ENCODE measurements around the gene INPP5D.

Gene INPP5D

GRCh38 chr2:233135421-233135820, 75.3 kb downstream of the INPP5D start:
- WGBS, 2 donors (ENCODE audit: extremely low coverage in 2 of 2, insufficient read length in 2 of 2, insufficient replicate concordance in 1 of 2), result no CpG with 5 or more reads among the region's 1 CpG
- Histone ChIP-seq H2BK5ac (ENCODE audit: low read length) (no peak overlapping the region), H3K79me1 (ENCODE audit: low read depth, low read length) (no peaks in the 10 kb centered on the region), H2BK120ac (ENCODE audit: low read depth, low read length) (no peak overlapping the region), H3K27me3 (ENCODE audit: control insufficient read depth in 3 of 3, insufficient read depth in 3 of 3, low read depth in 1 of 3, low read length in 3 of 3) (peaks cover 0 to 7% (median 0%) of the 10 kb centered on the region in 3 experiments), H2AFZ (ENCODE audit: low read length) (no peak overlapping the region), H2BK15ac (ENCODE audit: low read length) (no peak overlapping the region), H3K27ac (replicated peaks; ENCODE audit: low read length) (no peak overlapping the region), H3K4ac (ENCODE audit: low read length) (no peak overlapping the region), H3K14ac (ENCODE audit: low read length) (no peak overlapping the region), H4K91ac (ENCODE audit: low read depth, low read length, poor library complexity) (no peak overlapping the region), H2BK12ac (ENCODE audit: low read length) (no peak overlapping the region), H3K4me3 (ENCODE audit: low read length in 2 of 2) (no peak overlapping the region), H3K4me2 (ENCODE audit: insufficient read depth, low read length, poor library complexity, severe bottlenecking) (no peak overlapping the region), H3K18ac (ENCODE audit: low read length) (no peak overlapping the region), H4K8ac (ENCODE audit: low read depth, low read length) (no peak overlapping the region), H3K9me3 (replicated peaks in 1 of 2; ENCODE audit: control insufficient read depth in 2 of 2, insufficient read depth in 1 of 2, low read depth in 1 of 2, low read length in 2 of 2) (peaks cover 0 to 3% of the 10 kb centered on the region in 2 donors), H3K4me1 (ENCODE audit: control insufficient read depth in 2 of 2, insufficient read depth in 1 of 2, low read depth in 1 of 2, low read length in 2 of 2) (peaks cover 5 to 6% of the 10 kb centered on the region in 2 donors), H3K23ac (ENCODE audit: low read depth, low read length, poor library complexity) (no peak overlapping the region), H3K9ac (ENCODE audit: low read depth, low read length, poor library complexity) (no peak overlapping the region), H3K36me3 (replicated peaks in 1 of 2; ENCODE audit: control insufficient read depth in 2 of 2, insufficient read depth in 2 of 2, low read length in 2 of 2) (no peaks in the 10 kb centered on the region), H2AK5ac (ENCODE audit: low read depth, low read length) (no peak overlapping the region)
- no peak for DNase-seq (ENCODE audit: low spot score)

GRCh38 chr2:233137040-233137439, 76.9 kb downstream of the INPP5D start:
- WGBS, 2 donors (ENCODE audit: extremely low coverage in 2 of 2, insufficient read length in 2 of 2, insufficient replicate concordance in 1 of 2), result no CpG with 5 or more reads among the region's 2 CpGs
- H3K27me3 ChIP-seq (ENCODE audit: control insufficient read depth in 3 of 3, insufficient read depth in 3 of 3, low read depth in 1 of 3, low read length in 3 of 3), result peaks cover 0 to 7% (median 0%) of the 10 kb centered on the region in 3 experiments
- no peak overlapping the region for H3K9ac ChIP-seq (ENCODE audit: low read depth, low read length, poor library complexity)
- H3K9me3 ChIP-seq (replicated peaks in 1 of 2; ENCODE audit: control insufficient read depth in 2 of 2, insufficient read depth in 1 of 2, low read depth in 1 of 2, low read length in 2 of 2), result peaks cover 0 to 3% of the 10 kb centered on the region in 2 donors
- H2BK5ac ChIP-seq (ENCODE audit: low read length), result no peak overlapping the region
- H3K4me2 ChIP-seq (ENCODE audit: insufficient read depth, low read length, poor library complexity, severe bottlenecking), result no peak overlapping the region
- no peak overlapping the region for H2BK120ac ChIP-seq (ENCODE audit: low read depth, low read length)
- H2AFZ ChIP-seq (ENCODE audit: low read length), result no peak overlapping the region
- H3K36me3 ChIP-seq (replicated peaks in 1 of 2; ENCODE audit: control insufficient read depth in 2 of 2, insufficient read depth in 2 of 2, low read length in 2 of 2), result no peaks in the 10 kb centered on the region
- no peak overlapping the region for H2BK15ac ChIP-seq (ENCODE audit: low read length)
- no peak overlapping the region for H4K8ac ChIP-seq (ENCODE audit: low read depth, low read length)
- H3K23ac ChIP-seq (ENCODE audit: low read depth, low read length, poor library complexity), result no peak overlapping the region
- peaks cover 5 to 6% of the 10 kb centered on the region in 2 donors for H3K4me1 ChIP-seq (ENCODE audit: control insufficient read depth in 2 of 2, insufficient read depth in 1 of 2, low read depth in 1 of 2, low read length in 2 of 2)
- no peak overlapping the region for H3K18ac ChIP-seq (ENCODE audit: low read length)
- H2BK12ac ChIP-seq (ENCODE audit: low read length), result no peak overlapping the region
- H3K4ac ChIP-seq (ENCODE audit: low read length), result no peak overlapping the region
- no peak overlapping the region for H3K4me3 ChIP-seq (ENCODE audit: low read length in 2 of 2)
- no peak overlapping the region for H4K91ac ChIP-seq (ENCODE audit: low read depth, low read length, poor library complexity)
- no peak overlapping the region for H3K27ac ChIP-seq (replicated peaks; ENCODE audit: low read length)
- no peaks in the 10 kb centered on the region for H3K79me1 ChIP-seq (ENCODE audit: low read depth, low read length)
- H3K14ac ChIP-seq (ENCODE audit: low read length), result no peak overlapping the region
- DNase-seq (ENCODE audit: low spot score), result no peak
- H2AK5ac ChIP-seq (ENCODE audit: low read depth, low read length), result no peak overlapping the region

GRCh38 chr2:233140077-233140585, 80.0 kb downstream of the INPP5D start:
- Histone ChIP-seq H3K4me1 (ENCODE audit: control insufficient read depth in 2 of 2, insufficient read depth in 1 of 2, low read depth in 1 of 2, low read length in 2 of 2) (peaks cover 5 to 6% of the 10 kb centered on the region in 2 donors), H4K8ac (ENCODE audit: low read depth, low read length) (no peak overlapping the region), H3K27me3 (ENCODE audit: control insufficient read depth in 3 of 3, insufficient read depth in 3 of 3, low read depth in 1 of 3, low read length in 3 of 3) (no peaks in the 10 kb centered on the region), H2BK5ac (ENCODE audit: low read length) (no peak overlapping the region), H4K91ac (ENCODE audit: low read depth, low read length, poor library complexity) (no peak overlapping the region), H3K18ac (ENCODE audit: low read length) (peak overlapping the region; percentile 74), H2AK5ac (ENCODE audit: low read depth, low read length) (peak overlapping the region; percentile 10), H3K9me3 (replicated peaks in 1 of 2; ENCODE audit: control insufficient read depth in 2 of 2, insufficient read depth in 1 of 2, low read depth in 1 of 2, low read length in 2 of 2) (no peaks in the 10 kb centered on the region), H3K14ac (ENCODE audit: low read length) (no peak overlapping the region), H3K79me1 (ENCODE audit: low read depth, low read length) (no peaks in the 10 kb centered on the region), H2AFZ (ENCODE audit: low read length) (peak overlapping the region; percentile 11), H2BK120ac (ENCODE audit: low read depth, low read length) (no peak overlapping the region), H3K4me2 (ENCODE audit: insufficient read depth, low read length, poor library complexity, severe bottlenecking) (no peak overlapping the region), H3K36me3 (replicated peaks in 1 of 2; ENCODE audit: control insufficient read depth in 2 of 2, insufficient read depth in 2 of 2, low read length in 2 of 2) (no peaks in the 10 kb centered on the region), H2BK12ac (ENCODE audit: low read length) (no peak overlapping the region), H3K23ac (ENCODE audit: low read depth, low read length, poor library complexity) (no peak overlapping the region), H2BK15ac (ENCODE audit: low read length) (no peak overlapping the region), H3K4ac (ENCODE audit: low read length) (no peak overlapping the region), H3K4me3 (ENCODE audit: low read length in 2 of 2) (no peak overlapping the region), H3K9ac (ENCODE audit: low read depth, low read length, poor library complexity) (no peak overlapping the region), H3K27ac (replicated peaks; ENCODE audit: low read length) (no peak overlapping the region)
- DNase-seq (ENCODE audit: low spot score), result no peak
- no CpG with 5 or more reads among the region's 5 CpGs for WGBS, 2 donors (ENCODE audit: extremely low coverage in 2 of 2, insufficient read length in 2 of 2, insufficient replicate concordance in 1 of 2)

- H3K4me1 ChIP-seq (ENCODE audit: control insufficient read depth in 2 of 2, insufficient read depth in 1 of 2, low read depth in 1 of 2, low read length in 2 of 2), result peaks cover 5 to 6% of the 10 kb centered on the region in 2 donors
These were observed 80.8 kb downstream of the INPP5D start for GRCh38 chr2:233140978-233141377.

More at GRCh38 chr2:233140978-233141377, 80.8 kb downstream of the INPP5D start:
- H2BK5ac ChIP-seq (ENCODE audit: low read length), result no peak overlapping the region
- no peak overlapping the region for H3K9ac ChIP-seq (ENCODE audit: low read depth, low read length, poor library complexity)
- no peak overlapping the region for H3K23ac ChIP-seq (ENCODE audit: low read depth, low read length, poor library complexity)
- no peak overlapping the region for H3K4ac ChIP-seq (ENCODE audit: low read length)
- no peaks in the 10 kb centered on the region for H3K79me1 ChIP-seq (ENCODE audit: low read depth, low read length)
- H3K36me3 ChIP-seq (replicated peaks in 1 of 2; ENCODE audit: control insufficient read depth in 2 of 2, insufficient read depth in 2 of 2, low read length in 2 of 2), result no peaks in the 10 kb centered on the region
- H3K14ac ChIP-seq (ENCODE audit: low read length), result no peak overlapping the region
- no peak overlapping the region for H4K8ac ChIP-seq (ENCODE audit: low read depth, low read length)
- H3K4me2 ChIP-seq (ENCODE audit: insufficient read depth, low read length, poor library complexity, severe bottlenecking), result no peak overlapping the region
- H2BK12ac ChIP-seq (ENCODE audit: low read length), result no peak overlapping the region
- no peak overlapping the region for H4K91ac ChIP-seq (ENCODE audit: low read depth, low read length, poor library complexity)
- no peak overlapping the region for H3K27ac ChIP-seq (replicated peaks; ENCODE audit: low read length)
- no peak overlapping the region for H3K18ac ChIP-seq (ENCODE audit: low read length)
- peak overlapping the region in 1 of 2 donors; percentile 28 for H3K4me3 ChIP-seq (ENCODE audit: low read length in 2 of 2)
- no peaks in the 10 kb centered on the region for H3K27me3 ChIP-seq (ENCODE audit: control insufficient read depth in 3 of 3, insufficient read depth in 3 of 3, low read depth in 1 of 3, low read length in 3 of 3)
- H2AK5ac ChIP-seq (ENCODE audit: low read depth, low read length), result peak overlapping the region; percentile 84
- H2BK15ac ChIP-seq (ENCODE audit: low read length), result no peak overlapping the region
- no CpG with 5 or more reads among the region's 7 CpGs for WGBS, 2 donors (ENCODE audit: extremely low coverage in 2 of 2, insufficient read length in 2 of 2, insufficient replicate concordance in 1 of 2)
- no peak overlapping the region for H2BK120ac ChIP-seq (ENCODE audit: low read depth, low read length)
- no peak for DNase-seq (ENCODE audit: low spot score)
- no peak overlapping the region for H2AFZ ChIP-seq (ENCODE audit: low read length)
- no peaks in the 10 kb centered on the region for H3K9me3 ChIP-seq (replicated peaks in 1 of 2; ENCODE audit: control insufficient read depth in 2 of 2, insufficient read depth in 1 of 2, low read depth in 1 of 2, low read length in 2 of 2)

All from neuronal stem cell (in vitro differentiated cells).